HG03025 (cell line): ENCODE data around the gene MTAP.
"Not testable (repeated sequence)": the region's sequence is repeated elsewhere in the genome, so short reads cannot be mapped to it uniquely, and the experiment has no call there.

Experiments used
- ATAC-seq: cut with Tn5 transposase; IDR thresholded peaks from one replicate; pipeline ENCODE4 v1.9.1; 2021; ENCODE audit warnings: mild to moderate bottlenecking, moderate library complexity; ENCODE audit not compliant: unreplicated experiment, low FRiP score

Gene MTAP

GRCh38 chr9:21904776-21905175 lies 102.3 kb downstream of the MTAP start:
- no peak for ATAC-seq

- ATAC-seq, result no peak
Observed at GRCh38 chr9:21906213-21906612, 103.8 kb downstream of the MTAP start.

GRCh38 chr9:21906881-21907280 lies 104.4 kb downstream of the MTAP start:
- no peak for ATAC-seq

- ATAC-seq, result no peak
Observed at GRCh38 chr9:21919377-21920362, 117.2 kb downstream of the MTAP start.

GRCh38 chr9:21923694-21924093 lies 121.3 kb downstream of the MTAP start:
- ATAC-seq, result no peak

GRCh38 chr9:21927752-21928151 lies 125.3 kb downstream of the MTAP start:
- no peak for ATAC-seq

- no peak for ATAC-seq
Observed at GRCh38 chr9:21931428-21931827, 129.0 kb downstream of the MTAP start.

GRCh38 chr9:21933281-21933680 lies 130.8 kb downstream of the MTAP start:
- no peak for ATAC-seq

- no peak for ATAC-seq
Observed at GRCh38 chr9:21933865-21934264, 131.4 kb downstream of the MTAP start.

- no peak for ATAC-seq
Observed at GRCh38 chr9:21935631-21936030, 133.2 kb downstream of the MTAP start.

GRCh38 chr9:21936161-21936560 lies 133.7 kb downstream of the MTAP start:
- no peak for ATAC-seq

GRCh38 chr9:21941337-21941995 lies 139.0 kb downstream of the MTAP start:
- ATAC-seq, result no peak

GRCh38 chr9:21943464-21943863 lies 141.0 kb downstream of the MTAP start:
- peak; percentile 92 for ATAC-seq

GRCh38 chr9:21945606-21946005 lies 143.2 kb downstream of the MTAP start:
- no peak for ATAC-seq

GRCh38 chr9:21958833-21959232 lies 156.4 kb downstream of the MTAP start:
- ATAC-seq, result no peak

- not testable (repeated sequence) for ATAC-seq
Observed at GRCh38 chr9:21959268-21959667, 156.8 kb downstream of the MTAP start.

- ATAC-seq, result no peak
Observed at GRCh38 chr9:21961569-21961968, 159.1 kb downstream of the MTAP start.

GRCh38 chr9:21964925-21965385 lies 162.5 kb downstream of the MTAP start:
- ATAC-seq, result peak; percentile 44

GRCh38 chr9:21965401-21965951 lies 163.0 kb downstream of the MTAP start:
- ATAC-seq, result peak; percentile 85

- no peak for ATAC-seq
Observed at GRCh38 chr9:21966140-21966851, 163.9 kb downstream of the MTAP start.

- ATAC-seq, result no peak
Observed at GRCh38 chr9:21967169-21967568, 164.7 kb downstream of the MTAP start.
